HG03342 (cell line): ENCODE results near the gene ERVFRD-1.
"Not testable (repeated sequence)": the region's sequence is repeated elsewhere in the genome, so short reads cannot be mapped to it uniquely, and the experiment has no call there.

ENCODE experiments used
- ATAC-seq: cut with Tn5 transposase; IDR thresholded peaks from one replicate; pipeline ENCODE4 v1.9.1; 2021; ENCODE audit warnings: mild to moderate bottlenecking, moderate library complexity; ENCODE audit not compliant: unreplicated experiment

Gene ERVFRD-1

DNA sequence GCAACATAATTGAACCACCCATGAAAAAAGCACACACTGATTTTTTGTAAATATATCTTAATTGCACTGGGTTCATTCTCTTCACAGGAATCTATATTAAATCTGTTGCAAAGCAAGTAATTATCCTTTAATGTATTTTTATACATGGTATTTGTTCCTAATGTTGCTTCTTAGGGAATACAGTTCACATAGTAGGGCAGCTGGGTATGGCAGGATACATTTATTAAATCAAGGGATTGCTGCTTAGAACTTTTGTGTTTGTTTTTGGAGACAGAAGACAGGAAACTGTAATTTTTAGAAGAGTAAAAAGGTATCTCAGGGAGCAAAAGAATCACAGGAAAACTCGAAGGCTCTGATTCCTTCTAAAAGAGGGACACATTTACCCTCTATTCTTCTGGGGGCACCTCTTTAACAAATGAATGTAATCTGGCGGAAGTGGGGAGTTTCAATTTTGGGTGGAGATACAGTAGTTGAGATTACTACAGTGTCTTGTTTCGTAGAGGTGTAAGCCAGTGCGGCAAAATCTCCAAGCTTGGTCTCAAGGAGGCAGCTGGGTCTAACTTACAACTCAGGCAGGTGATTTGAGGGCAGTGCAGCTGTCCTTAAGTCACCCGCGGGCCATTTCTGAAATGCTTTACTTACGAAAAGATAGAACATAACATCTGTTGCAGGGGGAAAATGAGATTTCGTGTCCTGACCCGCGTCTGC is 18.7 kb downstream of the ERVFRD-1 start:
- peak; percentile 33 for ATAC-seq

DNA sequence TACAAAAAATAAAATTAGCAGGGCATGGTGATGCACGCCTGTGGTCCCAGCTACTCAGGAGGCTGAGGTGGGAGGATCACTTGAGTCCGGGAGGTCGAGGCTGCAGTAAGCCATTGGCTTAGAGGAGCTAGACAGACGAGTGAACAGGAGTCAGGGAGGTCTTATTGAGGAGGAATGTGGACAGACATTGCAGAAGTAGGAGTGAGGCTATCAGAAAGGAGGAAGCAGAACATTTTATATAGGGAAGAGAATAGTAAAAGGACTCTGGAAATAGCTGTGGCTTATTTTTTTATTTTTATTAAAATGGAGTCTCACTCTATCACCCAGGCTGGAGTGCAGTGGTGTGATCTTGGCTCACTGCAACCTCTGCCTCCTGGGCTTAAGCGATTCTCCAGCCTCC is 20.4 kb downstream of the ERVFRD-1 start:
- not testable (repeated sequence) for ATAC-seq

DNA sequence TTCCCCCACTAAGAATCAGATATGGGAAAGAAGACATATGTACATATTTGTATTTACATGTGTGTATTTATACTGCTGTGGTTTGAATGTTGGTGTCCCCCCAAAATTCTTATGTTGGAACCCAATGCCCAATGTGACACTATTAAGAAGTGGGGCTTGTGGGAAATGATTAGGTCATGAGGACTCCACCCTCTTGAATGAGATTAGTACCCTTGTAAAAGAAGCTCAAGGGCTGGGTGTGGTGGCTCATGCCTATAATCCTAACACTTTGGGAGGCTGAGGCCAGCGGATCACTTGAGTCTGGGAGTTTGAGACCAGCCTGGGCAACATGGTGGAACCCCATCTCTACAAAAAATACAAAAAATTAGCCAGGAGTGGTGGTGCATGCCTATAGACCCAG is 21.8 kb downstream of the ERVFRD-1 start:
- no peak for ATAC-seq

DNA sequence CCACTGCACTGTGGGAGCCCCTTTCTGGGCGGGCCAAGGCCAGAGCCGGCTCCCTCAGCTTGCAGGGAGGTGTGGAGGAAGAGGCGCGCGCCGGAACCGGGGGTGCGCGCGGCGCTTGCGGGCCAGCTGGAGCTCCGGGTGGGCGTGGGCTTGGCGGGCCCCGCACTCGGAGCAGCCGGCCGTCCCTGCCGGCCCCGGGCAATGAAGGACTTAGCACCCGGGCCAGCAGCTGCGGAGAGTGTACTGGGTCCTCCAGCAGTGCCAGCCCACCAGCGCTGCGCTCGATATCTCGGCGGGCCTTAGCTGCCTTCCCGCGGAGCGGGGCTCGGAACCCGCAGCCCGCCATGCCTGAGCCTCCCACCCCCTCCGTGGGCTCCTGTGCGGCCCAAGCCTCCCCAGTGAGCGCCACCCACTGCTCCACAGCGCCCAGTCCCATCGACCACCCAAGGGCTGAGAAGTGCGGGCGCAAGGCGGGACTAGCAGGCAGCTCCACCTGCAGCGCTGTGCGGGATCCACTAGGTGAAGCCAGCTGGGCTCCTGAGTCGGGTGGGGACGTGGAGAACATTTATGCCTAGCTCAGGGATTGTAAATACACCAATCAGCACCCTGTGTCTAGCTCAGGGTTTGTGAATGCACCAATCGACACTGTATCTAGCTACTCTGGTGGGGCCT is 24.2 kb downstream of the ERVFRD-1 start:
- ATAC-seq: not testable (repeated sequence)

DNA sequence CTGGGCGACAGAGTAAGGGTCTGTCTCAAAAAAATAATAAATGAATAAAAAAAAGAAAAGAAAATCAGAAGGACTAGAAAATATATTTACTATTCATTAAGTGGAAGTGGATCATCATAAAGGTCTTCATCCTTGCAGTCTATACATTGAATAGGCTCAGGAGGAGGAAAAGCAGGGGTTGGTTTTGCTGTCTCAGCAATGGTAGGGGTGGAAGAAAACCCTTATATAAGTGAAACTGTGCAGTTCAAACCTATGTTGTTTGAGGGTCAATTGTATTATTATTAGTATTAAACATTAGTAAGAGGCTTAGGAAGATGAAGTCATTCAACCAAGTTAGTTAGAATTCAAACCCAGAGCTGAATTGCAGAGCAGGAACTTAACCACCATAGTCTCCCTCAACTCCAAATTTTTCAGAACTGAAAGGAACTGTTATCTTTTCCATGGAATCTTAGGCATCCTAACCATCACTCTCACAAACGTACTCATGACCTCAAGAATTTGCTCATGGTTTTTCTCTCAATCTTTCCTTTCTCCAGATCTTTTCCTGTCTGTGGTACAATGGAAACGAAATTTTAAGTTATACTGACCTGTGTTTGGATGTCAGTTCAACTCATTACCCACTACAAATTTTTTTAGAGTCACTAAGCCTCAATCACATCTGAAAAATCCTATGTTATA is 25.6 kb downstream of the ERVFRD-1 start:
- ATAC-seq: no peak

DNA sequence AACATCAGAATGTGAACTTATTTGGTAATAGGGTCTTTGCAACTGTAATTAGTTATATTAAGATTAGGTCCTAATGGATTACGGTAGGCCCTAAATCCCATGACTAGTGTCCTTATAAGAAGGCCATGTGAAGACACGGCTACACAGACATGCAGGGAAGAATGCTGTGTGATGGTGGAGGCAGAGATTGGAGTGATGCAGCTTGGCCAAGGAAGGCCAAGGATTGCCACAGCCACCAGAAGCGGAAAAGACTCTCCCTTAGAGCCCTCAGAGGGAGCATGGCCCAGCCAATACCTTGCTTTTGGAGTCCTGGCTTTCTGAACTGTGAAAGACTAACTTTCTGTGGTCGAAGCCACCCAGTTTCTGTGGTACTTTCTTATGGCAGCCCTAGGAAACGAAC is 27.6 kb downstream of the ERVFRD-1 start:
- ATAC-seq: no peak

DNA sequence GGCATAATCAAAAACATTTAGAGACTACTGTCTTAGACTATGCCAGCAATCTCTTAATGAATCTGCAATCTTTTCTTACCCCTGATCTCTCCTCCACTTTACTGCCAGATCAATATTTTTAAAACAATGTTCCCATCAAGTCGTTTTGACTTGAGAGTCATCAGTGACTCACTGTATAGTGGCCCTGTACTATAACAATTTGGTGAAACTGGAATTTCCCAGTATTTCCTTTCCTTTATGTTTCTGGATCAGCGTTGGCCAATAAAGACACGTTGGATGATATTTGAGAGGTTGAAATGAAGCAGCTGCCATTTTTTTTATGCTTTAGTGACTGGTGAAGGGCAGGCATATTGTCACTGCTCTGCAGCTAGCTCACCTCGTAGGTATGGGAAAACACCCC is 28.0 kb downstream of the ERVFRD-1 start:
- ATAC-seq: no peak

DNA sequence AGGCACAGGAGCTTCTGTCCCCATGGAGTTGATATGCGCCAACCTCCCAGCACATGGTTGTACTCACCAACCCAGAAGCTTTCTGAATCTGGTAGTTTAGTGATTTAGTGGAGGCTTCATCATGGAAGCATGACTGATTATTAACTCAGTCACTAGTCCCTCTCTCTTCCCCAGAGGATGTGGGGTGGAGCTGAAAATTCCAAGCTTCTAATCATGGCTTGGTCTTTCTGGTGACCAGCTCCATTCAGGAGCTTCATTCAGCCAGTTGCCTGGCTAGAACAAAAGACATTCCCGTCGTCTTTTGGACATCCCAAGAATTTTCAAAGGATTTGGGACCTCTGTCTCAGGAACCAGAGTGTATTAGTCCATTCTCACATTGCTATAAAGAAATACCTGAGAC is 31.2 kb downstream of the ERVFRD-1 start:
- no peak for ATAC-seq

DNA sequence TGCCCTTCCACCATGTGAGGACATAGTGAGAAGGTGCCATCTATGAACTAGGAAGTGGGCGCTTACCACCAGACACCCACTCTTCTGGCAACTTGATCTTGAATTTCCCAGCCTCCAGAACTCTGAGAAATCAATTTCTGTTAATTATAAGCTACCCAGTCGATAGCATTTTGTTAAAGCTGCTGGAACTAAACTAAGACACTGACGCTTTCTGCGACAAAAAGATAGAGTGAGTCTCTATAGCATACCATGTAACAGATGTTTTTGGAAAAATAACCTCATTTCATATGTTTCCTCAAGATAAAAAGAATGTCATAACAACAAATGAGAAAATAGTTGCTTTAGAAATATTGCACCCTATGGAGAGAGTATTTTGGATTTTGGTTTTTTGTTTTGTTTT is 33.3 kb downstream of the ERVFRD-1 start:
- no peak for ATAC-seq

DNA sequence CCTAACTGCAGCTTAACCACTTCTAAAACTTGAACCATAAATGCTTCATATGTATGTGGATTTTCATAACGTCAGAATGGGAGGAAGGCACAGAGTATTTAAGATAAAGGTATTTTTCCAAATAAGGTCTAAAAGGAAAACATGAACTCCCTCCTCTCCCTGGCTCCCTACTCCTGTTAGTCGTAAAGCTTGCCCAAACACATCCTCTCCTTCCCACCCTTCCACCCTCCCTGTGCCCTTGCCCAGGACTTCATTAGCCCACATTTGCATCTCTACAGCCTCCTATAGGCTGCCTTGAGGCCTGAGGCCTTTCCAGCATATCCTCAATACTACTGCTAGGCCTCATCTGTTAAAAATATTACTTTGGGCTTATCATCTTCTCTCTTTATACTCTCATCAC is 35.0 kb downstream of the ERVFRD-1 start:
- ATAC-seq: no peak

DNA sequence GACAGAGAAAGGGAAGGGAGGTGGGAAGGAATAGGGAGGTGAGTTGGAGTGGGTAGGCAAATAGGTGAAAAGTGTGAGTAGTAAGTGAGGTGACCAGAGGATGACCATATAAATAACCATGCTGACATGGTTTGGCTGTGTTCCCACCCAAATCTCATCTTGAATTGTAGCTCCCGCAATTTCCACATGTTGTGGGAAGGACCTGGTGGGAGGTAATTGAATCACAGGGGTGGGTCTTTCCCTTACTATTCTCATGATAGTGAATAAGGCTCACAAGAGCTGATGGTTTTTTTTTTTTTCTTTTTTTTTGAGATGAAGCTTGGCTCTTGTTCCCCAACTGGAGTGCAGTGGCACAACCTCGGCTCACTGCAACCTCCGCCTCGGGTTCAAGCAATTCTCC is 39.4 kb downstream of the ERVFRD-1 start:
- ATAC-seq: no peak

DNA sequence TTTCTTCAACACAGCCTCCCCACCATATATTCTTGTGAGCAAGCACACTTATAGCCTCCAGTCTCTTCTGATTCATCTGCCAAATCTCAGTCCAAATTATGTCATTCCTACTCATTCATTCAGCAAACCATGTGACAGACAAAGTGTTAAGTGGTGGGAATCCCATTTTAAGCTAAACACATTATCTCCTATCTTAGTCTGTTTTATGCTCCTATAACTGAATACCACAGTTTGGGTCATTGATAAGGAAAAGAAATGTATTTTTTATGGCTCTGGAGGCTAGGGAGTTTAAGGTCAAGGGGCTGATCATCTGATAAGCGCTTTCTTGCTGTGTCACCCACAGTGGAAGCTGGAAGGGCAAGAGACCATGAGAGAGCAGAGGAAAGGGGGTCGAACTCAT is 41.8 kb downstream of the ERVFRD-1 start:
- ATAC-seq: no peak

DNA sequence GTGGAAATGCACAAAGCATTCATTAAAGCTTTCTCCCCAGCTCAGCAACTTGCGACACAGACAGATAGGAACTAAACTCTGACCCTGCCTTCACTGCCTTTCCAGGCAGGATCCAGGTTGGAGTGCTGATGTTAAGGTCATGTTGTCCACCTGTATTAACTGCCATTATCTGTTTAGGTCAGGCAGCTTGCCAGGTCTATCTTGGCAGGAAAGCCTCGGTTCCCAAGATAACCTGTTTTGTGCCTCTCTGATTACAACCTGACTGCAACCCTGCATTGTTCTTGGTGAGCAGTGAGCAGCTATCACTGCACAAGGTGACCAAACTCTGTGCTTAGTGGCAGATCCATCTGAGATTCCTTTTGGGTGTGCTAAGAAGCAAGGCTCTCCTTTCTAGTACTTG is 44.2 kb downstream of the ERVFRD-1 start:
- ATAC-seq: no peak

DNA sequence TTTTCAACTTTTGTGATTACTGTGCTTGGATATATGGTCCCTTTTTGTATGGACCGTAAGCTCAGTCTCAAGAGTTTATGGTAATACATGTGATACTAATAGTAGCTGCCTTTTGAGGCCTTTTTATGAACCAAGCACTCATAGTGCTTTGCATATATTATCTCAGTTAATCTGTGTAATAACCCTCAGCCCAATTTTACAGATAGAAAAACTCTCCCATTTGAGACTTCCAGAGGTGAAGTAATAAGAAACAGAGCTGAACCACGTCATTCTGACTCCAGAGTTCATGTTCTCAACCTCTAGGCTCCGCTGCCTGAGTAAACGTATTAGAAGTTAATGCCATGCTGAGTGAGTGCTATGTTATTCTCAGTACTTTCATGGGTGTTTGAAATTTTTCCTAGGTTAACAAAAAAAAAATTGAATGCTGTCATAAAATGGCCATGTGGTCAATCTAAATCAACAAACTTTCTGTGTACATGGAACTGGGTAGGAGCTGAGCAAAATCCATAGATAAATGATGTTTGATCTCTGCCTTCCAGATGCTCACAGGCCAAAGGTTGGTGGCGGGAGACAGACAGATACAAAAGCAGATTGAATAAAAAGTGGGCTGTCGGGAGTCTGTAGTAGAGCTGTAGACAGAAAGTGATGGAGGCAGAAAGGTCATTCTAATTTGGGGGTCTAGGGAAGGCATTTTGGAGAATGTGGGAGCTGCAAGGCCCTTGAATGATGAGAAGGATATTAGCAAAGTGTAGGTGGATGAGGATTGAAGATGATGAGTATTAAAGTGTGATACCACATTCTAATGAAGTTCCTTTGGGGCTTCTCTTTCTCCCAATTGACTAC is 44.8 kb downstream of the ERVFRD-1 start:
- ATAC-seq: no peak

DNA sequence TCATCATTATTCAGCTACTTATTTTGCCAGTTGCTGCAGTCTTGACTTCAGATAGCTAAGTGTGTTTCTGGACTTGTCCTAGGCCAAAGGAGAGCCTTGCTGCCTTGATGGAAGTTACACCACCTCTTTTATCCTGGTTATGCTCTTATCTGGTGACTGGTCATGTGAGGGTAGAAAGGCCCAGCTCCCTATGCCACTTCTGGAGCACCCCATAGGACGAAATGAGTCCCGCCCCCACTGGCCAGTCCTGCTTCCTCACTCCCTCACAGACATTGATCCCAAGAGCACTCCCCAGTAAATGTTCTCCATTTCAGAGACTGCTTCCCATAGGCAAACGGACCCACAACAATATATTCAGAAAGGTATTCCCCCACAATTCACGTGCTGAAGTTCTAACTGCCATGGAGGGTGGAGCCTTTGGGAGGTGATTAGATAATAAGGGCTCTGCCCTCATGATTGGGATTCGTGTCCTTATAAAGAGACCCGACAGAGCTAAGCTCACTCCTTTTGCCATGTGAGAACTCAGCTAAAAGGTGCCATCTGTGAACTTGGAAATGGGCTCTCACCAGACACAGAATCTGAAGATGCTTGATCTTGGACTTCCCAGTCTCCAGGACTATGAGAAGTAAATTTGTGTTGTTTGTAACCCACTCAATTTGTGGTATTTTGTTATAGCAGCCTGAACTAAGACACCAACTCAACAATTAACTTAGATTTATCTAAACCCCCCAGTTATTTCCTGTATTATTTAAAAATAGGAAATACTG is 45.9 kb downstream of the ERVFRD-1 start:
- no peak for ATAC-seq

DNA sequence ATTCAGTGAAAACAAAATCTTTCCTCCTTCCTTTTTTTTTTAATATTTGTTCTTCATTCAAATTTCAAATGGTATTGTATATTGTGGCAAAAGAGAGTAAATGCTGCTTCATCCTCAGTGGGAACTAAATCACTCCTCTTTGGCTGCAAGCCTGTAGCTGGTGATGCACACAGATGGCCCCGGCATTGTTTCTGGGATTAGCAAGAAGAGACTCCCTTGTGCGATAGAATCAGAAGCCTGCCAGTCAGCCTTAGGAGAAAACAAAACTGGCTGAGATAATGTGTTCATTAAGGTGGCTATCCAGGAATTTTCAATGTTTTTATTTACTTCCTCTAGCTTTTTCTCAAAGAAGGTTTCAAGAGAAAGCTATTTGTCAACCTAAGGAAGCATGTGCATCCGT is 46.7 kb downstream of the ERVFRD-1 start:
- no peak for ATAC-seq

DNA sequence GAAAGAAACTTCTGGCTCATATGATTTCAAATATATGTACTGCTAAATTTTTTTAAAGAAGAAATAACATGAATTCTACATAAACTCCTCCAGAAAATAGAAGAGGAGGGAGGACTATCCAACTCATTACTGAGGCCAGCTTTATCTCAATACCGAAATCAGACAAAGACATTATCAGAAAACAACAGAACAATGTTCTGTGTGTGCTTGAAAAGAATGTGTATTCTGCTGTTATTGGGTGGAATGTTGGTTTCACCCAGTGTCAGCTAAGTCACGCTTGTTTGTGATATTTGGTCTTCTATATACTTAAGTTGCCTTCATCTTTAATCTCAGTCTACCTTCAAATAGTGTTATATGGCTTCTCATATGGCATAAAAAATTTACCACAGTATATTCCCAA is 48.8 kb downstream of the ERVFRD-1 start:
- ATAC-seq: no peak

DNA sequence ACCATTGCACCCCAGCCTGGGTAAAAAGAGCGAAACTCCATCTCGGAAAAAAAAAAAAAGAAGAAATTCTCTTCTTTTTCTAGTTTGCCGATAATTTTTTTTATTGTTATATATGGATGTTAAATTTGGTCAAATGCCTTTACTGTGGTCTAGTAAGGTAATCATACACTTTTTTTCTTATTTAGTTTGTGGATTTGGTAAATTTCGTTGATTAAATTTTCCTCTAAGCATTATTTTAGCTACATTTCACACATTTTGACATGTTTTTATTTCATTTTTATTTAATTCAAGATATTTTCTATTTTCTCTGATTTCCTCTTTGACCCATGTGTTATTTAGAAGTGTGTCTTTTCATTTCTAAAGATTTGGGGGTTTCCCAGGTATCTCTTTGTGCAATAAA is 49.4 kb downstream of the ERVFRD-1 start:
- no peak for ATAC-seq

DNA sequence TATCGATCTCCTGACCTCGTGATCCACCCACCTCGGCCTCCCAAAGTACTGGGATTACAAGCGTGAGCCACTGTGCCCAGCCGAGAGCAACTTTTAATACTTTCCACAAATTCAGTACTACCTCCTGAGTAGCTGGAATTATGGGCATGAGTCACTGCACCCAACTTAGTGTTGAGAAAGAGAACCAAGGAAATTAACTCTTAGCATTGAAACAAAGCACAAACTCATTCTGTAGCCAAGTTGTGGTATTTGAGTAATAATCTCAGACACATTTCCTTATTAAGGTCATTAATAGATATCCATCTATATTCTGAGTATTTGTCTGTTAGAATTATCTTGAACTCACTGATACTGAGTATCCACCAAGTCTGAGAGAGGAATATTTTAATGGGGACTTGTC is 53.1 kb downstream of the ERVFRD-1 start:
- no peak for ATAC-seq

DNA sequence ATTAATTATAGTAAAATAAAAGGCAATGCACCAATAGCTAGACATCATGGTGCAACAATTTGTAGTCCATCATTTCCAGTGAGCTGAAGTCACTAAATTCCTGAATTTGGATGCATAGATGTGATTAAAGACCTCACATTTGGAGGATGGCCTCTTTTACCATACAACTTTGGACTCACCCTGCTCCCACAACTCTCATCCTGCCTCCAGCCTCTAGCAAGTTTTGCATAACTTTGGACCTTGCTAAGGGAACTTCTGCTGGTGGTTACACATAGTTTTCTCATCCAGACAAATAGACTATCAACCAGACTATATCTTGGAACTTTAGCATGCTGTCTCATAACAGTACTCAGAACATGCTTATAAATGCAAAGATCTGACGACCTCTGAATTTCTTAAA is 54.7 kb downstream of the ERVFRD-1 start:
- ATAC-seq: no peak
